ENCODE measurements around the gene CREBBP.

The CREBBP gene

GRCh38 chr16:3713587-3714242 lies 166.8 kb downstream of the CREBBP start:
- H3K36me3 ChIP-seq (ENCODE audit: insufficient read depth) = no peaks in the 10 kb centered on the region; the same call in 1 of the 2 replicates
- no peak overlapping the region for H3K27ac ChIP-seq
- H3K27me3 ChIP-seq (ENCODE audit: insufficient read depth, low read depth) = no peaks in the 10 kb centered on the region
- H2AFZ ChIP-seq (ENCODE audit: low read depth) = no peak overlapping the region
- TF ChIP-seq, protein P1, sequence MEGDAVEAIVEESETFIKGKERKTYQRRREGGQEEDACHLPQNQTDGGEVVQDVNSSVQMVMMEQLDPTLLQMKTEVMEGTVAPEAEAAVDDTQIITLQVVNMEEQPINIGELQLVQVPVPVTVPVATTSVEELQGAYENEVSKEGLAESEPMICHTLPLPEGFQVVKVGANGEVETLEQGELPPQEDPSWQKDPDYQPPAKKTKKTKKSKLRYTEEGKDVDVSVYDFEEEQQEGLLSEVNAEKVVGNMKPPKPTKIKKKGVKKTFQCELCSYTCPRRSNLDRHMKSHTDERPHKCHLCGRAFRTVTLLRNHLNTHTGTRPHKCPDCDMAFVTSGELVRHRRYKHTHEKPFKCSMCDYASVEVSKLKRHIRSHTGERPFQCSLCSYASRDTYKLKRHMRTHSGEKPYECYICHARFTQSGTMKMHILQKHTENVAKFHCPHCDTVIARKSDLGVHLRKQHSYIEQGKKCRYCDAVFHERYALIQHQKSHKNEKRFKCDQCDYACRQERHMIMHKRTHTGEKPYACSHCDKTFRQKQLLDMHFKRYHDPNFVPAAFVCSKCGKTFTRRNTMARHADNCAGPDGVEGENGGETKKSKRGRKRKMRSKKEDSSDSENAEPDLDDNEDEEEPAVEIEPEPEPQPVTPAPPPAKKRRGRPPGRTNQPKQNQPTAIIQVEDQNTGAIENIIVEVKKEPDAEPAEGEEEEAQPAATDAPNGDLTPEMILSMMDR (conservative IDR thresholded peaks at IDR 0.05; ENCODE audit: low read depth, low read length) = no peak
- H3K4me3 ChIP-seq (IDR thresholded peaks at IDR 0.05; ENCODE audit: insufficient read depth, low read depth, low read length) = no peak overlapping the region
- 0 out of 2 replicates have a peak, but pooled peaks cover 5% of the 10 kb centered on the region for H4K20me1 ChIP-seq (ENCODE audit: insufficient read depth)
- H3K9ac ChIP-seq = no peak overlapping the region
- H3K4me2 ChIP-seq = no peak overlapping the region; the same call in 1 of the 2 replicates
- peaks cover 82% of the 10 kb centered on the region for H3K79me2 ChIP-seq (ENCODE audit: insufficient read depth, low read depth)
- H3K4me1 ChIP-seq (ENCODE audit: low read depth, poor library complexity, severe bottlenecking) = peaks cover 49% of the 10 kb centered on the region

DNA sequence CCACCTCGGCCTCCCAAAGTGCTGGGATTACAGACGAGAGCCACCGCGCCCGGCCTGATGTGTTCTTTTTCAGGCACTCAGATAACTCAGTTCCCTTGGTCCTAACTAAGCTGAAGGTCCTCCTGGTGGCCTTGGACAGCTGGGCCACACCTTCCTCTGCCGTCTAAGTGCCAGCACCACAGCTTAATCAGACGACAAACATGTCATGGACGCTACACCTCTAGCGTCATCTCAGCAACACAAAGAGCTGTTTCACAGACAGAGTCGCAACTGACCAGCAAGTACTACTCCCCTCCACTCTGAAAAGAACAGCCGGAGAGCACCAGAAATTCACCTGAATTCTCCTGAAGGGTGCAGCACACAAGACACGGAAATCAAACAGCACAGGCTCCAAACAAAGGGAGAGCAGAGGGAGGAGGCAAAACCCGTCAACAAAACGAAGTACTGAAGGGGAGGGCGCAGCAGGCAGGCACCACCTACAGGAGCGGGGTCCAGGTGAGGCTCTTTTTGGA lies 167.6 kb downstream of the CREBBP start:
- Histone ChIP-seq H3K79me2 (ENCODE audit: insufficient read depth, low read depth) (peaks cover 90% of the 10 kb centered on the region), H2AFZ (ENCODE audit: low read depth) (no peak overlapping the region), H4K20me1 (ENCODE audit: insufficient read depth) (0 out of 2 replicates have a peak, but pooled peaks cover 5% of the 10 kb centered on the region), H3K4me1 (ENCODE audit: low read depth, poor library complexity, severe bottlenecking) (peaks cover 43% of the 10 kb centered on the region), H3K4me3 (IDR thresholded peaks at IDR 0.05; ENCODE audit: insufficient read depth, low read depth, low read length) (no peak overlapping the region), H3K27ac (no peak overlapping the region), H3K36me3 (ENCODE audit: insufficient read depth) (no peaks in the 10 kb centered on the region; the same call in 1 of the 2 replicates), H3K27me3 (ENCODE audit: insufficient read depth, low read depth) (no peaks in the 10 kb centered on the region), H3K4me2 (no peak overlapping the region), H3K9ac (no peak overlapping the region)
- TF ChIP-seq, protein P1 (conservative IDR thresholded peaks at IDR 0.05; ENCODE audit: low read depth, low read length) = no peak

DNA sequence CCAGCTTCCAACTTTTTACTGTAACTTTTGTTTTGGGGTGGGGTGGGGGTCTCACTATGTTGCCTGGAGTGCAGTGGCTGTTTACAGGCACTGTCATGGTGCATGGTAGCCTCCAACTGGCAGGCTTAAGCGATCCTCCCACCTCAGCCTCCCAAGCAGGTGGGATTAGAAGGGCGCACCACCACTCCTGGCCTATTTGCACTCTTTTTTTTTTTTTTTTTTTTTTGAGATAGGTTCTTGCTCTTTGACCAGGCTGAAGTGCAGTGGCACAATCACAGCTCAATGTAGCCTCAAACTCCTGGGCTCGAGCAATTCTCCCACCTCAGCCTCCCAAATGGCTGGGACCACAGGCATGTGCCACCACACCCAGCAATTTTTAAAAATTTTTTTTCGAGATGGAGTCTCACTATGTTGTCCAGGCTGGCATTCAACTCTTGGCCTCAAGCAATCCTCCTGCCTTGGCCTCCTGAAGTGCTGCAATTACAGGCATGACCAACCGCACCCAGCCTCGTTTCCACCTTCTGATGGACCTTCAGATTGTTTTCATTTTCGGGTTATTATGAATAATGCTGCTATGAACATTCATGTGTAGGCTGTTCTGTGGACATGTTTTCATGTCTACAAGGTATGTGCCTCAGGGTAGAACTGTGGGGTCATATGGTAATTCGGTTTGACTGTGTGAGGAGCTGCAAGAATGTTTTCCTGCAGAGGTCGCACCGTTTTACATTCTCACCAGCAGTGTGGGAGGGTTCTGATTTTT lies 174.1 kb downstream of the CREBBP start:
- no peak overlapping the region for H3K4me3 ChIP-seq (IDR thresholded peaks at IDR 0.05; ENCODE audit: insufficient read depth, low read depth, low read length)
- no peak overlapping the region for H2AFZ ChIP-seq (ENCODE audit: low read depth)
- H3K36me3 ChIP-seq (ENCODE audit: insufficient read depth) = peaks cover 4% of the 10 kb centered on the region; the same call in 1 of the 2 replicates
- H3K4me1 ChIP-seq (ENCODE audit: low read depth, poor library complexity, severe bottlenecking) = no peaks in the 10 kb centered on the region
- H3K27me3 ChIP-seq (ENCODE audit: insufficient read depth, low read depth) = no peaks in the 10 kb centered on the region
- no peak overlapping the region for H3K27ac ChIP-seq
- 0 out of 2 replicates have a peak, but pooled peaks cover 1% of the 10 kb centered on the region for H4K20me1 ChIP-seq (ENCODE audit: insufficient read depth)
- H3K4me2 ChIP-seq = no peak overlapping the region
- peaks cover 85% of the 10 kb centered on the region for H3K79me2 ChIP-seq (ENCODE audit: insufficient read depth, low read depth)
- no peak overlapping the region for H3K9ac ChIP-seq
- TF ChIP-seq, protein P1 (conservative IDR thresholded peaks at IDR 0.05; ENCODE audit: low read depth, low read length) = no peak

DNA sequence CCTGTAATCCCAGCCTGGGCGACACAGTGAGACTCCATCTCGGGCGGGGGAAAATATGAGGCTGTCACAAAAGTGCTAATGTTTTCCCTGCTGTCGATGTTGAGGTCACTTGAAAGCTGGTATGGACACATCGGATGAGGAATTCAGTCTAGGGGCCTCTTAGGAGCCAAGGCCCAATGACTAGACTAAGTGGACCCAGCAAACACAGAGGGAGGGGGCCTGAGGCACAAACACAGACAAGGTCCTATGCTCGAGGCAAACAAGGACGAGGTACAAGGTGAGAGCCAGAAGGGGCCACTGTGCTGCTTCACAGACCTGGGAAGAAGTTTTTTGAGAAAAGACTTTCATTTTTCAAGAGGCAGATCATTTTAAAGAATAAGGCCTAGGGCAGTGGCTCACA lies 178.4 kb downstream of the CREBBP start:
- H3K9ac ChIP-seq = no peak overlapping the region
- no peak overlapping the region for H3K4me3 ChIP-seq (IDR thresholded peaks at IDR 0.05; ENCODE audit: insufficient read depth, low read depth, low read length)
- H3K4me1 ChIP-seq (ENCODE audit: low read depth, poor library complexity, severe bottlenecking) = peaks cover 1% of the 10 kb centered on the region
- TF ChIP-seq, protein P1 (conservative IDR thresholded peaks at IDR 0.05; ENCODE audit: low read depth, low read length) = no peak
- peaks cover 9% of the 10 kb centered on the region for H4K20me1 ChIP-seq (ENCODE audit: insufficient read depth)
- peaks cover 78% of the 10 kb centered on the region; the same call in 1 of the 2 replicates for H3K79me2 ChIP-seq (ENCODE audit: insufficient read depth, low read depth)
- H3K27me3 ChIP-seq (ENCODE audit: insufficient read depth, low read depth) = no peaks in the 10 kb centered on the region
- H3K4me2 ChIP-seq = no peak overlapping the region
- peaks cover 4% of the 10 kb centered on the region; the same call in 1 of the 2 replicates for H3K36me3 ChIP-seq (ENCODE audit: insufficient read depth)
- H3K27ac ChIP-seq = no peak overlapping the region
- H2AFZ ChIP-seq (ENCODE audit: low read depth) = no peak overlapping the region
